HepG2 (cell line): ENCODE data around the gene NHP2. TPM values are rescaled to one million over a fixed set of nuclear protein-coding genes. Genes with fewer than 3 reads are reported as not detected.

Source experiments
- BCL6 ChIP-seq: IDR thresholded peaks from 2 replicates; pipeline ENCODE4 v1.6.1; 2016; ENCODE audit warnings: missing genetic modification reagents, missing compliant biosample characterization
- CERS6 ChIP-seq: sonication (generic); formaldehyde crosslinking; IDR thresholded peaks from 2 replicates; pipeline ENCODE4 v1.5.0; 2020; ENCODE audit warnings: missing genetic modification reagents
- EED ChIP-seq: sonication (generic); formaldehyde crosslinking; IDR thresholded peaks from 2 replicates; pipeline ENCODE4 v1.5.0; 2020; ENCODE audit warnings: mild to moderate bottlenecking, missing genetic modification reagents
- FOXA3 ChIP-seq: IDR thresholded peaks from 2 replicates; pipeline ENCODE4 v1.6.1; 2016; ENCODE audit warnings: missing genetic modification reagents, missing compliant biosample characterization
- FOXP1 ChIP-seq, 2 experiments: fragments of 450-650 bp in 1 of 2; IDR thresholded peaks; 2 replicates each; pipeline ENCODE4 v1.6.1; 2017 to 2018; ENCODE audit warnings: antibody characterized with exemption in 1 of 2
- MATR3 ChIP-seq: sonication (generic); formaldehyde crosslinking; IDR thresholded peaks from 2 replicates; pipeline ENCODE4 v1.4.0; 2020; ENCODE audit warnings: missing genetic modification reagents
- MNT ChIP-seq: fragments of 450-650 bp; IDR thresholded peaks from 2 replicates; pipeline ENCODE4 v1.6.1; 2016
- MYPOP ChIP-seq: sonication (generic); formaldehyde crosslinking; IDR thresholded peaks from 2 replicates; pipeline ENCODE4 v1.8.1; 2023; ENCODE audit warnings: mild to moderate bottlenecking, moderate library complexity, missing genetic modification reagents
- NFAT5 ChIP-seq: sonication (generic); formaldehyde crosslinking; IDR thresholded peaks from 2 replicates; pipeline ENCODE4 v1.4.0; 2020; ENCODE audit warnings: missing genetic modification reagents
- POLR2A ChIP-seq, 2 experiments: IDR thresholded peaks; 2 replicates each; pipeline ENCODE4 v1.6.1; 2011; ENCODE audit warnings: low read depth in 2 of 2, low read length in 2 of 2, mild to moderate bottlenecking in 1 of 2, moderate library complexity in 1 of 2; ENCODE audit not compliant: insufficient read depth in 1 of 2
- SP1 ChIP-seq, 2 experiments: fragments of 450-650 bp in 1 of 2; sonication (generic) in 1 of 2; formaldehyde crosslinking in 1 of 2; IDR thresholded peaks; 2 replicates each; pipeline versions ENCODE4 v1.4.0 to v1.6.1; 2016 to 2020; ENCODE audit warnings: missing genetic modification reagents in 1 of 2
- UBTF ChIP-seq: sonication (generic); formaldehyde crosslinking; IDR thresholded peaks from 2 replicates; pipeline ENCODE4 v1.4.0; 2020; ENCODE audit warnings: mild to moderate bottlenecking, missing genetic modification reagents
- YY1 ChIP-seq: IDR thresholded peaks from 2 replicates; pipeline ENCODE4 v1.6.1; 2011; ENCODE audit warnings: low read length, low read depth, moderate library complexity, mild to moderate bottlenecking; ENCODE audit not compliant: insufficient read depth, insufficient replicate concordance
- ZFP36L2 ChIP-seq: sonication (generic); formaldehyde crosslinking; IDR thresholded peaks from 2 replicates; pipeline ENCODE4 v1.4.0; 2020; ENCODE audit warnings: missing genetic modification reagents
- ZNF335 ChIP-seq: sonication (generic); formaldehyde crosslinking; IDR thresholded peaks from 2 replicates; pipeline ENCODE4 v1.4.0; 2020; ENCODE audit warnings: missing genetic modification reagents
- ZNF670 ChIP-seq: sonication (generic); formaldehyde crosslinking; IDR thresholded peaks from 2 replicates; pipeline ENCODE4 v1.8.0; 2022; ENCODE audit warnings: mild to moderate bottlenecking, missing genetic modification reagents, borderline replicate concordance
- ZSCAN31 ChIP-seq: sonication (generic); formaldehyde crosslinking; IDR thresholded peaks from 2 replicates; pipeline ENCODE4 v1.5.0; 2020; ENCODE audit warnings: low read depth, mild to moderate bottlenecking, missing genetic modification reagents
- polyA plus RNA-seq, 8 experiments: library from polyadenylated mRNA; depleted of rRNA in 3 of 8; stranded (reverse) in 7 of 8; unstranded in 1 of 8; fragments of >200 nt; fragmentation: Illumina TruSeq in 4 of 8; extraction: Trizol in 4 of 8; gene quantifications; 2 replicates each; pipeline versions ENCODE4 v1.2.1 to v1.2.3, GENCODE V29; 2011 to 2016; ENCODE audit warnings: low read depth in 4 of 8, missing spikeins in 1 of 8, mixed read lengths in 1 of 8; ENCODE audit not compliant: insufficient read depth in 1 of 8
- total RNA-seq, 5 experiments: library from RNA; depleted of rRNA; stranded (reverse); fragments of >200 nt; fragmentation: Illumina TruSeq; extraction: Trizol; gene quantifications; 2 replicates each; pipeline ENCODE4 v1.2.3, GENCODE V29; 2016; ENCODE audit warnings: low read depth in 1 of 5

NHP2 gene
- total and polyA plus RNA-seq, 2 of the 13 experiments (the other 11 are each of a cell fraction or from before 2014, with no cell fraction given) = 56.2 to 96.1 TPM

GRCh38 chr5:178130576-178131445 is 22.9 kb downstream of the NHP2 start, which contains the start of gene RMND5B (continued):
- TF ChIP-seq EED = peak; percentile 54; the same call in 1 of the 2 replicates
- TF ChIP-seq MYPOP (CRISPR knock-in tag) = peak; percentile 92
- peak; percentile 67; the same call in 1 of the 2 replicates for TF ChIP-seq ZNF335 (CRISPR knock-in tag)
- peak; percentile 64 for TF ChIP-seq ZSCAN31 (CRISPR knock-in tag)
- TF ChIP-seq MATR3 (CRISPR knock-in tag) = no peak
- peak; percentile 55 to 72 for TF ChIP-seq POLR2A (IDR thresholded peaks at IDR 0.05; ENCODE audit: insufficient read depth in 1 of 2, low read depth in 2 of 2, low read length in 2 of 2)
- peak; percentile 85; the same call in 1 of the 2 replicates for TF ChIP-seq UBTF (CRISPR knock-in tag)
- no peak for TF ChIP-seq MNT
- TF ChIP-seq ZNF670 (CRISPR knock-in tag) = peak; percentile 80; the same call in 1 of the 2 replicates
- TF ChIP-seq ZFP36L2 (CRISPR knock-in tag) = no peak
- 0 out of 2 replicates have a peak, but pooled peaks have one; percentile 30 for TF ChIP-seq NFAT5 (CRISPR knock-in tag)
- no peak for TF ChIP-seq SP1 (IDR thresholded peaks at IDR 0.05)
- peak; percentile 56; the same call in 1 of the 2 replicates for TF ChIP-seq SP1 (CRISPR knock-in tag; IDR thresholded peaks at IDR 0.05)
- TF ChIP-seq CERS6 (CRISPR knock-in tag) = no peak
- peak; percentile 28; the same call in 1 of the 2 replicates for TF ChIP-seq FOXA3 (CRISPR knock-in tag)
- TF ChIP-seq YY1 = peak; percentile 68
- TF ChIP-seq BCL6 = 0 out of 2 replicates have a peak, but pooled peaks have one; percentile 23
- no peak for TF ChIP-seq FOXP1 (IDR thresholded peaks at IDR 0.05)
- no peak for TF ChIP-seq FOXP1 (CRISPR knock-in tag; IDR thresholded peaks at IDR 0.05)
